K562 (cell line): ENCODE data around the gene GRHPR. TPM values are rescaled to one million over a fixed set of nuclear protein-coding genes. Genes with fewer than 3 reads are reported as not detected.

Experiments used
- BCOR ChIP-seq: fragments of 450-650 bp; IDR thresholded peaks from 2 replicates; pipeline ENCODE4 v1.6.1; 2016
- CREM ChIP-seq: IDR thresholded peaks from 2 replicates; pipeline ENCODE4 v1.6.1; 2014; ENCODE audit warnings: antibody characterized with exemption, low read depth
- KDM5B ChIP-seq: fragments of 200-600 bp; sonication (generic); IDR thresholded peaks from 2 replicates; pipeline ENCODE4 v1.6.1; 2012; ENCODE audit warnings: low read depth, mild to moderate bottlenecking, moderate library complexity, low read length, control low read depth, inconsistent platforms; ENCODE audit not compliant: insufficient replicate concordance
- MAFK ChIP-seq: IDR thresholded peaks from 2 replicates; pipeline ENCODE4 v1.6.1; 2011; ENCODE audit warnings: low read length, improper control_type of control experiment
- NFIX ChIP-seq: fragments of 250-450 bp; sonication (Bioruptor Pico); IDR thresholded peaks from 2 replicates; pipeline ENCODE4 v1.4.0; 2020; ENCODE audit warnings: low read depth, mild to moderate bottlenecking, moderate library complexity
- POLR2G ChIP-seq: fragments of 200-400 bp; formaldehyde crosslinking; IDR thresholded peaks from 2 replicates; pipeline ENCODE4 v1.6.1; 2017; ENCODE audit warnings: low read depth, mild to moderate bottlenecking, antibody characterized with exemption, low read length, moderate library complexity
- RHOXF2B ChIP-seq: fragments of 250-450 bp; sonication (Bioruptor Pico); conservative IDR thresholded peaks from 2 replicates; pipeline ENCODE4 v1.5.1; 2021
- SMC3 ChIP-seq: conservative IDR thresholded peaks from 2 replicates; pipeline ENCODE4 v1.6.1; 2011; ENCODE audit warnings: low read depth, low read length, improper control_type of control experiment; ENCODE audit not compliant: insufficient read depth
- SRSF9 ChIP-seq: fragments of 200-400 bp; formaldehyde crosslinking; IDR thresholded peaks from 2 replicates; pipeline ENCODE4 v1.6.1; 2017; ENCODE audit warnings: low read depth, low read length, borderline replicate concordance
- ZNF354B ChIP-seq: fragments of 250-450 bp; sonication (Bioruptor Pico); IDR thresholded peaks from 2 replicates; pipeline ENCODE4 v1.4.0; 2020
- ZNF764 ChIP-seq: fragments of 250-450 bp; sonication (Bioruptor Pico); IDR thresholded peaks from 2 replicates; pipeline ENCODE4 v1.4.0; 2020; ENCODE audit warnings: low read depth, mild to moderate bottlenecking, moderate library complexity
- polyA plus RNA-seq, 8 experiments: library from polyadenylated mRNA; depleted of rRNA in 4 of 8; stranded (reverse) in 5 of 8; unstranded in 3 of 8; fragments of >200 nt; fragmentation: Nextera tagmentation in 2 of 8; fragmentation: Illumina TruSeq in 1 of 8; extraction: Ambion mirVana in 2 of 8; extraction: Trizol in 1 of 8; gene quantifications; 2 replicates each; pipeline versions ENCODE4 v1.2.1 to v1.2.3, GENCODE V29; 2011 to 2014; ENCODE audit warnings: inconsistent platforms in 1 of 8, missing spikeins in 1 of 8
- total RNA-seq, 7 experiments: library from RNA; depleted of rRNA in 6 of 7; stranded (reverse); fragments of >200 nt in 6 of 7; fragmentation: Illumina TruSeq in 2 of 7; extraction: Trizol in 2 of 7; gene quantifications; 2 replicates each; pipeline versions ENCODE4 v1.2.1 to v1.2.3, GENCODE V29; 2011 to 2021; ENCODE audit warnings: low replicate concordance in 1 of 7
- TF ChIP-seq, protein P1 (sequence below): sonication (generic); formaldehyde crosslinking; IDR thresholded peaks from 2 replicates; pipeline ENCODE4 v1.8.0; 2022; ENCODE audit warnings: mild to moderate bottlenecking, missing genetic modification reagents
- TF ChIP-seq, protein P2 (sequence below): fragments of 250-450 bp; sonication (Bioruptor Pico); IDR thresholded peaks from 2 replicates; pipeline ENCODE4 v1.8.0; 2022; ENCODE audit warnings: inconsistent platforms
- TF ChIP-seq, protein P3 (sequence below): fragments of 450-650 bp; formaldehyde crosslinking; IDR thresholded peaks from 2 replicates; pipeline ENCODE4 v1.4.0; 2020; ENCODE audit warnings: mild to moderate bottlenecking, moderate library complexity
- TF ChIP-seq, protein P4 (sequence below): fragments of 450-650 bp; IDR thresholded peaks from 2 replicates; pipeline ENCODE4 v1.7.0; 2016; ENCODE audit warnings: borderline replicate concordance

GRHPR gene
- total and polyA plus RNA-seq, 9 of the 15 experiments (the other 6 are each of a cell fraction or from before 2014, with no cell fraction given) = 38.9 to 144 (median 120) TPM

DNA sequence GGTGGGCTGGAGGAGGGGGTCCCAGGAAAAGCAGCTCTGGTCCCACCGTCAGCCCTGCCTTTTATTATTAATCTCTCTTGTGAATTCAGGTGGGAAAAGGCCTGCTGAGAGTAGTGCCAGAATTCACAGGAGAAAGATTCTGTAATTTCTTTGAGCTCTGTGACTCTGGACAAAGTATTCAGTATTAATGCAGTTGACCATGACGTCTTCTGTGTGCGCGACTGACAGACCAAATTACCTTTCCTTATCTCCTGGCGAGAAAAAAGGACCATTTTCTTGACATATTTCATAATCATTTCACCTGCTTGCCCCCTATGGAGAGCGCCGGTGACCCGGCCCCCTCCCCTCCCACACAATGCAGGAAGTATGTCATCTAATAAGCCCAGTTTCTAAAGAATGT, 26.8 kb upstream of the GRHPR start (continued):
- TF ChIP-seq, protein P1, sequence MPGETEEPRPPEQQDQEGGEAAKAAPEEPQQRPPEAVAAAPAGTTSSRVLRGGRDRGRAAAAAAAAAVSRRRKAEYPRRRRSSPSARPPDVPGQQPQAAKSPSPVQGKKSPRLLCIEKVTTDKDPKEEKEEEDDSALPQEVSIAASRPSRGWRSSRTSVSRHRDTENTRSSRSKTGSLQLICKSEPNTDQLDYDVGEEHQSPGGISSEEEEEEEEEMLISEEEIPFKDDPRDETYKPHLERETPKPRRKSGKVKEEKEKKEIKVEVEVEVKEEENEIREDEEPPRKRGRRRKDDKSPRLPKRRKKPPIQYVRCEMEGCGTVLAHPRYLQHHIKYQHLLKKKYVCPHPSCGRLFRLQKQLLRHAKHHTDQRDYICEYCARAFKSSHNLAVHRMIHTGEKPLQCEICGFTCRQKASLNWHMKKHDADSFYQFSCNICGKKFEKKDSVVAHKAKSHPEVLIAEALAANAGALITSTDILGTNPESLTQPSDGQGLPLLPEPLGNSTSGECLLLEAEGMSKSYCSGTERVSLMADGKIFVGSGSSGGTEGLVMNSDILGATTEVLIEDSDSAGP = no peak
- TF ChIP-seq, protein P2, sequence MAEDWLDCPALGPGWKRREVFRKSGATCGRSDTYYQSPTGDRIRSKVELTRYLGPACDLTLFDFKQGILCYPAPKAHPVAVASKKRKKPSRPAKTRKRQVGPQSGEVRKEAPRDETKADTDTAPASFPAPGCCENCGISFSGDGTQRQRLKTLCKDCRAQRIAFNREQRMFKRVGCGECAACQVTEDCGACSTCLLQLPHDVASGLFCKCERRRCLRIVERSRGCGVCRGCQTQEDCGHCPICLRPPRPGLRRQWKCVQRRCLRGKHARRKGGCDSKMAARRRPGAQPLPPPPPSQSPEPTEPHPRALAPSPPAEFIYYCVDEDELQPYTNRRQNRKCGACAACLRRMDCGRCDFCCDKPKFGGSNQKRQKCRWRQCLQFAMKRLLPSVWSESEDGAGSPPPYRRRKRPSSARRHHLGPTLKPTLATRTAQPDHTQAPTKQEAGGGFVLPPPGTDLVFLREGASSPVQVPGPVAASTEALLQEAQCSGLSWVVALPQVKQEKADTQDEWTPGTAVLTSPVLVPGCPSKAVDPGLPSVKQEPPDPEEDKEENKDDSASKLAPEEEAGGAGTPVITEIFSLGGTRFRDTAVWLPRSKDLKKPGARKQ (CRISPR knock-in tag) = no peak
- TF ChIP-seq CREM = peak; percentile 81
- no peak for TF ChIP-seq ZNF764 (CRISPR knock-in tag)
- no peak for TF ChIP-seq POLR2G
- no peak for TF ChIP-seq ZNF354B
- no peak for TF ChIP-seq KDM5B
- TF ChIP-seq NFIX (CRISPR knock-in tag) = no peak
- TF ChIP-seq, protein P3, sequence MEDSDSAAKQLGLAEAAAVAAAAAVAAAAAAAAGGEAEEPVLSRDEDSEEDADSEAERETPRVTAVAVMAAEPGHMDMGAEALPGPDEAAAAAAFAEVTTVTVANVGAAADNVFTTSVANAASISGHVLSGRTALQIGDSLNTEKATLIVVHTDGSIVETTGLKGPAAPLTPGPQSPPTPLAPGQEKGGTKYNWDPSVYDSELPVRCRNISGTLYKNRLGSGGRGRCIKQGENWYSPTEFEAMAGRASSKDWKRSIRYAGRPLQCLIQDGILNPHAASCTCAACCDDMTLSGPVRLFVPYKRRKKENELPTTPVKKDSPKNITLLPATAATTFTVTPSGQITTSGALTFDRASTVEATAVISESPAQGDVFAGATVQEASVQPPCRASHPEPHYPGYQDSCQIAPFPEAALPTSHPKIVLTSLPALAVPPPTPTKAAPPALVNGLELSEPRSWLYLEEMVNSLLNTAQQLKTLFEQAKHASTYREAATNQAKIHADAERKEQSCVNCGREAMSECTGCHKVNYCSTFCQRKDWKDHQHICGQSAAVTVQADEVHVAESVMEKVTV (CRISPR knock-in tag) = no peak
- no peak for TF ChIP-seq BCOR
- TF ChIP-seq RHOXF2B (CRISPR knock-in tag) = no peak
- no peak for TF ChIP-seq SMC3
- TF ChIP-seq, protein P4, sequence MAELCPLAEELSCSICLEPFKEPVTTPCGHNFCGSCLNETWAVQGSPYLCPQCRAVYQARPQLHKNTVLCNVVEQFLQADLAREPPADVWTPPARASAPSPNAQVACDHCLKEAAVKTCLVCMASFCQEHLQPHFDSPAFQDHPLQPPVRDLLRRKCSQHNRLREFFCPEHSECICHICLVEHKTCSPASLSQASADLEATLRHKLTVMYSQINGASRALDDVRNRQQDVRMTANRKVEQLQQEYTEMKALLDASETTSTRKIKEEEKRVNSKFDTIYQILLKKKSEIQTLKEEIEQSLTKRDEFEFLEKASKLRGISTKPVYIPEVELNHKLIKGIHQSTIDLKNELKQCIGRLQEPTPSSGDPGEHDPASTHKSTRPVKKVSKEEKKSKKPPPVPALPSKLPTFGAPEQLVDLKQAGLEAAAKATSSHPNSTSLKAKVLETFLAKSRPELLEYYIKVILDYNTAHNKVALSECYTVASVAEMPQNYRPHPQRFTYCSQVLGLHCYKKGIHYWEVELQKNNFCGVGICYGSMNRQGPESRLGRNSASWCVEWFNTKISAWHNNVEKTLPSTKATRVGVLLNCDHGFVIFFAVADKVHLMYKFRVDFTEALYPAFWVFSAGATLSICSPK = no peak
- TF ChIP-seq SRSF9 = no peak
- no peak for TF ChIP-seq MAFK
